K562 (cell line): ENCODE measurements around the gene SOCS6. TPM values are rescaled to one million over a fixed set of nuclear protein-coding genes. Genes with fewer than 3 reads are reported as not detected.

Source experiments
- ATF4 ChIP-seq: fragments of 450-650 bp; formaldehyde crosslinking; IDR thresholded peaks from 2 replicates; pipeline ENCODE4 v1.4.0; 2022; ENCODE audit warnings: mild to moderate bottlenecking, moderate library complexity
- ELF1 ChIP-seq: fragments of 200-800 bp; sonication (Bioruptor generic); IDR thresholded peaks from 2 replicates; pipeline ENCODE4 v1.6.1; 2016; ENCODE audit warnings: missing genetic modification characterization, missing compliant biosample characterization
- ELF4 ChIP-seq: fragments of 450-650 bp; formaldehyde crosslinking; IDR thresholded peaks from 2 replicates; pipeline ENCODE4 v1.4.0; 2022; ENCODE audit warnings: missing genetic modification characterization
- FOXA3 ChIP-seq, 2 experiments: fragments of 450-650 bp in 1 of 2; sonication (generic) in 1 of 2; formaldehyde crosslinking; IDR thresholded peaks in 1 of 2; conservative IDR thresholded peaks in 1 of 2; 2 replicates each; pipeline versions ENCODE4 v1.4.0 to v1.8.0; 2020 to 2022; ENCODE audit warnings: mild to moderate bottlenecking in 2 of 2, missing genetic modification reagents in 1 of 2
- KDM2B ChIP-seq: fragments of 250-450 bp; sonication (Bioruptor Pico); IDR thresholded peaks from 2 replicates; pipeline ENCODE4 v1.8.0; 2021; ENCODE audit warnings: mild to moderate bottlenecking, moderate library complexity
- TFAP4 ChIP-seq: sonication (generic); formaldehyde crosslinking; IDR thresholded peaks from 2 replicates; pipeline ENCODE4 v1.8.0; 2022; ENCODE audit warnings: missing genetic modification reagents, mild to moderate bottlenecking, moderate library complexity, borderline replicate concordance
- ZNF277 ChIP-seq: fragments of 250-450 bp; sonication (Bioruptor Pico); IDR thresholded peaks from 2 replicates; pipeline ENCODE4 v1.8.0; 2022; ENCODE audit warnings: inconsistent platforms, mild to moderate bottlenecking, moderate library complexity, borderline replicate concordance
- polyA plus RNA-seq, 8 experiments: library from polyadenylated mRNA; depleted of rRNA in 4 of 8; stranded (reverse) in 5 of 8; unstranded in 3 of 8; fragments of >200 nt; fragmentation: Nextera tagmentation in 2 of 8; fragmentation: Illumina TruSeq in 1 of 8; extraction: Ambion mirVana in 2 of 8; extraction: Trizol in 1 of 8; gene quantifications; 2 replicates each; pipeline versions ENCODE4 v1.2.1 to v1.2.3, GENCODE V29; 2011 to 2014; ENCODE audit warnings: inconsistent platforms in 1 of 8, missing spikeins in 1 of 8
- total RNA-seq, 7 experiments: library from RNA; depleted of rRNA in 6 of 7; stranded (reverse); fragments of >200 nt in 6 of 7; fragmentation: Illumina TruSeq in 2 of 7; extraction: Trizol in 2 of 7; gene quantifications; 2 replicates each; pipeline versions ENCODE4 v1.2.1 to v1.2.3, GENCODE V29; 2011 to 2021; ENCODE audit warnings: low replicate concordance in 1 of 7

Gene SOCS6
- total and polyA plus RNA-seq, 9 of the 15 experiments (the other 6 are each of a cell fraction or from before 2014, with no cell fraction given), result 2.5 to 7.1 (median 5.6) TPM

GRCh38 chr18:70284976-70285620, 3.7 kb upstream of the SOCS6 start (continued):
- TF ChIP-seq ATF4 (CRISPR knock-in tag), result no peak
- TF ChIP-seq KDM2B, result no peak
- TF ChIP-seq ELF1 (tag), result no peak
- TF ChIP-seq FOXA3 (CRISPR knock-in tag; conservative IDR thresholded peaks at IDR 0.05 in 1 of 2, IDR thresholded peaks at IDR 0.05 in 1 of 2), result no peak
- no peak for TF ChIP-seq ZNF277
- TF ChIP-seq ELF4 (CRISPR knock-in tag), result no peak
- no peak for TF ChIP-seq TFAP4 (CRISPR knock-in tag)
